Testis (tissue), 2 donors: ENCODE data around the gene KLHDC7A.

ENCODE experiments used
- POLR2A ChIP-seq: fragments of 450-650 bp; IDR thresholded peaks from one replicate; pipeline ENCODE4 v1.6.1; 2017; ENCODE audit warnings: antibody characterized with exemption, mild to moderate bottlenecking, moderate library complexity
- TF ChIP-seq, protein P1 (sequence below), 3 experiments: fragments of 450-650 bp in 2 of 3; fragments of 200-600 bp in 1 of 3; sonication (generic) in 1 of 3; IDR thresholded peaks; one replicate each; pipeline ENCODE4 v1.5.1; 2016 to 2019; ENCODE audit warnings: antibody characterized with exemption in 3 of 3, mild to moderate bottlenecking in 2 of 3, moderate library complexity in 1 of 3

DNA sequence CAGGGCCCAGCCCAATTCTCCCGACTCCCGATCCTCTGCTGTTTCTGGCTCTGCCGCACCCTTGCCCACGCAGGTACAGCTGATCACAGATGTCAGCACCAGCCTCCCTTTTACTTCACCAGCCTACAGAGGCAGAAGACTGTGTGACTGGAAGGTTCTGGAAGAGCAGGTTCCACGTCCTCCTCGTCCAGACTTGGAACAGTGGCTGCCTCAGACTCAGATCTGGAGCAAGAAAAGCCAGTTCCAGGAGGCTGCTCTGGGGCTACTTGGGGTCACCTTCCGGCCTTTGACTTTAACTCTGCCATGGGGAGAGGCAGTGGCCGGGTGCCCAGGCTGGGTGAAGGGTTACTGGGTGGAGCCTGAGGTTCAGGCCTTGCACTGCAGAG, 16.1 kb upstream of the KLHDC7A start:
- TF ChIP-seq, protein P1, sequence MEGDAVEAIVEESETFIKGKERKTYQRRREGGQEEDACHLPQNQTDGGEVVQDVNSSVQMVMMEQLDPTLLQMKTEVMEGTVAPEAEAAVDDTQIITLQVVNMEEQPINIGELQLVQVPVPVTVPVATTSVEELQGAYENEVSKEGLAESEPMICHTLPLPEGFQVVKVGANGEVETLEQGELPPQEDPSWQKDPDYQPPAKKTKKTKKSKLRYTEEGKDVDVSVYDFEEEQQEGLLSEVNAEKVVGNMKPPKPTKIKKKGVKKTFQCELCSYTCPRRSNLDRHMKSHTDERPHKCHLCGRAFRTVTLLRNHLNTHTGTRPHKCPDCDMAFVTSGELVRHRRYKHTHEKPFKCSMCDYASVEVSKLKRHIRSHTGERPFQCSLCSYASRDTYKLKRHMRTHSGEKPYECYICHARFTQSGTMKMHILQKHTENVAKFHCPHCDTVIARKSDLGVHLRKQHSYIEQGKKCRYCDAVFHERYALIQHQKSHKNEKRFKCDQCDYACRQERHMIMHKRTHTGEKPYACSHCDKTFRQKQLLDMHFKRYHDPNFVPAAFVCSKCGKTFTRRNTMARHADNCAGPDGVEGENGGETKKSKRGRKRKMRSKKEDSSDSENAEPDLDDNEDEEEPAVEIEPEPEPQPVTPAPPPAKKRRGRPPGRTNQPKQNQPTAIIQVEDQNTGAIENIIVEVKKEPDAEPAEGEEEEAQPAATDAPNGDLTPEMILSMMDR (IDR thresholded peaks at IDR 0.05) = no peak
- TF ChIP-seq POLR2A = no peak
